Fibroblast of pulmonary artery (primary cell): ENCODE data around the gene YY1.
"Not testable (repeated sequence)": the region's sequence is repeated elsewhere in the genome, so short reads cannot be mapped to it uniquely, and the experiment has no call there.

Source experiments
- DNase-seq: peaks from one replicate; pipeline ENCODE4 v3.0.0-alpha.2; 2010; ENCODE audit warnings: low read depth
- H3K4me3 ChIP-seq: replicated peaks from 2 replicates; pipeline ENCODE4 v1.5.1; 2011; ENCODE audit warnings: low read depth, mild to moderate bottlenecking, control low read depth, low read length, moderate library complexity
- TF ChIP-seq, protein P1 (sequence below): IDR thresholded peaks from 2 replicates; pipeline ENCODE4 v1.5.1; 2011; ENCODE audit warnings: mild to moderate bottlenecking, control low read depth, low read length, inconsistent platforms; ENCODE audit errors: missing control alignments

Gene YY1

DNA sequence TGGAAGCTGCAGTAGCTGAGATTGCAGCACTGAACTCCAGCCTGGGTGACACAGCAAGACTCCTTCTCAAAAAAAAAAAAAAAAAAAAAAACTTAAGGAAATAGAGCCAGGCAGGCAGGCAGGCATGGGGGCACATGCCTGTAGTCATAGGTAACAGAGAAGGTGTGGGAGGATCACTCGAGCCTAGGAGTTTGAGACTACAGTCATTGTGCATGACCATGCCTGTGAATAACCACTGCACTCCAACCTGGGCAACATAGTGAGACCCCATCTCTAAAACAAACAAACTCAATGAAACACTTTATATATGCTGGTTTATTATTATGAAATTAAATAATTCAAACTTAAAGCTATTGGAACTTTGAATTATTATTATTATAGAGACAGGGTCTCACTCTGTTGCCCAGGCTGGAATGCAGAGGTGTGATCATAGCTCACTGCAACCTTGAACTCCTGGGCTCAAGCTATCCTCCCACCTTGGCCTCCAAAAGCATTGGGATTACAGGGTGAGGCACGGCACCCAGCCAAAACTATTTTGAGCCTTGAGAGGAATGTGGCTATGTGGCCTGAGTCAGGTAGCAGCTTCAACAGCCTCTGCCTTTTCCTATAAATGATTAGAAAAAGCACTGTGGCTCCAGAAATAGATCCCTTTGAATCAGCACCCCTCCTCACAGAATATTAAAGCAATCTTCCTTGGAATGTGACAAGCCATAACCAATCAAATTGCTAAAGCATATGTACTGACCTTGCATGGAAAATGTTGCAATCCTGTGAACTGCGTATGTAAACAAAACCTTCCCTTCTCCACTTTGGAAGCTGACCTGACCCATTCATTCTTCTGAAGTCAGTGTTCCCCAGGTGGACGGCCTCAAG lies 34.7 kb upstream of the YY1 start:
- TF ChIP-seq, protein P1, sequence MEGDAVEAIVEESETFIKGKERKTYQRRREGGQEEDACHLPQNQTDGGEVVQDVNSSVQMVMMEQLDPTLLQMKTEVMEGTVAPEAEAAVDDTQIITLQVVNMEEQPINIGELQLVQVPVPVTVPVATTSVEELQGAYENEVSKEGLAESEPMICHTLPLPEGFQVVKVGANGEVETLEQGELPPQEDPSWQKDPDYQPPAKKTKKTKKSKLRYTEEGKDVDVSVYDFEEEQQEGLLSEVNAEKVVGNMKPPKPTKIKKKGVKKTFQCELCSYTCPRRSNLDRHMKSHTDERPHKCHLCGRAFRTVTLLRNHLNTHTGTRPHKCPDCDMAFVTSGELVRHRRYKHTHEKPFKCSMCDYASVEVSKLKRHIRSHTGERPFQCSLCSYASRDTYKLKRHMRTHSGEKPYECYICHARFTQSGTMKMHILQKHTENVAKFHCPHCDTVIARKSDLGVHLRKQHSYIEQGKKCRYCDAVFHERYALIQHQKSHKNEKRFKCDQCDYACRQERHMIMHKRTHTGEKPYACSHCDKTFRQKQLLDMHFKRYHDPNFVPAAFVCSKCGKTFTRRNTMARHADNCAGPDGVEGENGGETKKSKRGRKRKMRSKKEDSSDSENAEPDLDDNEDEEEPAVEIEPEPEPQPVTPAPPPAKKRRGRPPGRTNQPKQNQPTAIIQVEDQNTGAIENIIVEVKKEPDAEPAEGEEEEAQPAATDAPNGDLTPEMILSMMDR: no peak
- peak; percentile 31 for DNase-seq
- H3K4me3 ChIP-seq: no peak overlapping the region

DNA sequence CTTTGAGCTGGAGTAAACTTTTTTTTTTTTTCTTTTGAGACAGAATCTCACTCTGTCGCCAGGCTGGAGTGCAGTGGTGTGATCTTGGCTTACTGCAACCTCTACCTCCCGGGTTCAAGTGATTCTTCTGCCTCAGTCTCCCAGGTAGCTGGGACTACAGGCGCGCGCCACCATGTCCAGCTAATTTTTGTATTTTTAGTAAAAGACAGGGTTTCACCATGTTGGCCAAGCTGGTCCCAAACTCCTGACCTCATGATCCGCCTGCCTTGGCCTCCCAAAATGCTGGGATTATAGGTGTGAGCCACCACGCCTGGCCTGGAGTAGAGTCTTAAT lies 34.1 kb upstream of the YY1 start:
- DNase-seq, H3K4me3 ChIP-seq: not testable (repeated sequence)

DNA sequence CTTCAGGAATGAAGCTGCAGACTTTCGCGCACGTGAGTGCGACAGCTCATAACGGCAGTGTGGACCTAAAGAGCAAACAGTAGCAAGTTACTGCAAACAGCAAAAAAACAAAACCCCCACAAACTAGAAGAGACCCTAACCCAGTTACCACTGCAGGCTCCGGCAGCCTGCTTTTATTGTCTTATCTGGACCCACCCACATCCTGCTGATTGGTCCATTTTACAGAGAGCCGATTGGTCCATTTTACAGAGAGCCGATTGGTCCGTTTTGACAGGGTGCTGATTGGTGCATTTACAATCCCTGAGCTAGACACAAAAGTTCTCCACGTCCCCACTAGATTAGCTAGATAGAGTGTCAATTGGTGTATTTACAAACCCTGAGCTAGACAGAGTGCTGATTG lies 31.4 kb upstream of the YY1 start:
- not testable (repeated sequence) for H3K4me3 ChIP-seq, DNase-seq

DNA sequence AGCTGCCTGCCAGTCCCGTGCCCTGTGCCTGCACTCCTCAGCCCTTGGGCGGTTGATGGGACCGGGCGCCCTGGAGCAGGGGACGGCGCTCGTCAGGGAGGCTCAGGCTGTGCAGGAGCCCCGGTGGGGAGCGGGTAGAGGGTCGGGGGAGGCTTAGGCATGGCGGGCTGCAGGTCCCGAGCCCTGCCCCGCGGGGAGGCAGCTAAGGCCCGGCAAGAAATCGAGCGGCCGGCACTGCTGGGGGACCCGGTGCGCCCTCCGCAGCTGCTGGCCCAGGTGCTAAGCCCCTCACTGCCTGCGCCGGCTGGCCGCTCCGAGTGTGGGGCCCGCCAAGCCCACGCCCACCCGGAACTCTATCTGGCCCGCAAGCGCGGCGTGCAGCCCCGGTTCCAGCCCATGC lies 30.8 kb upstream of the YY1 start:
- DNase-seq, H3K4me3 ChIP-seq: not testable (repeated sequence)

DNA sequence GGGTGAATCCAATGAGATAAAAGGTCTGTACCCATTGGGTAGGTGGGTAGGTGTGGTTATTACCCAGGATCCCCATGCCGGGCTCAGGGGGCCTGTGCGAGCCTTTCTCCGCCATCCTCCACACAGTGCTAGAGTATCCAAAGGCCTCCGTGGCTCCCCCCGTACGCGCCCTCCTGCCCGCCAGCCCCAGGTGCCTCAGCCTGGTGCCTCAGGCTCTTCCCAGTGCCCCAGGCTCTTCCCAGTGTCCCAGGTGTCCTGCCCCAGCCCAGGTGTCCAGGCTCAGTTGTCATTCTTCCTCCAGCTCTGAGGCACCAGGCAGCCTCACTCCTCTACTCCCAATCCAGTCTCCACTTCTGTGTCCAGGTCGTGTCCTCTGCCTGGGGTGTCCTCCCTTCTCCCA lies 27.6 kb upstream of the YY1 start:
- TF ChIP-seq, protein P1: no peak
- no peak overlapping the region for H3K4me3 ChIP-seq
- DNase-seq: no peak

DNA sequence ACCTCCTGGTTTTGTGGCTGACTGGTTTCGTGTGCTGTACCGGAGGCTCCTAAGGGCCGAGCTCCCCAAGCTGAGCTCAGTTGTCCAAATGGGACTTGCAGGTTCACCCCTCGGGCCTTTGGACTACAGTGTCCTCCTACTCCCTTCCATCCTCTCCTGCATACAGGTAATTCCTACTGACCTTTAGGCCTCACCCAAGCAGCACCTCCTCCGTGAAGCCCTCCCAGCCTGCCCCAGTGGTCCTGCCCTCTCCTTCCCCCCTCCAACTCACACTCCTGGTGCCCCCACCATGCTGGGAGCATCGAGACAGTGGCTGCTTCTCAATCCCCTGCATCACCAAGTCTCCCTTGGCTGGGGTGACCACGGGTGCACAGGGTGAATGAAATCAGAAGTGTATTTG lies 27.1 kb upstream of the YY1 start:
- TF ChIP-seq, protein P1: no peak
- DNase-seq: no peak
- no peak overlapping the region for H3K4me3 ChIP-seq

DNA sequence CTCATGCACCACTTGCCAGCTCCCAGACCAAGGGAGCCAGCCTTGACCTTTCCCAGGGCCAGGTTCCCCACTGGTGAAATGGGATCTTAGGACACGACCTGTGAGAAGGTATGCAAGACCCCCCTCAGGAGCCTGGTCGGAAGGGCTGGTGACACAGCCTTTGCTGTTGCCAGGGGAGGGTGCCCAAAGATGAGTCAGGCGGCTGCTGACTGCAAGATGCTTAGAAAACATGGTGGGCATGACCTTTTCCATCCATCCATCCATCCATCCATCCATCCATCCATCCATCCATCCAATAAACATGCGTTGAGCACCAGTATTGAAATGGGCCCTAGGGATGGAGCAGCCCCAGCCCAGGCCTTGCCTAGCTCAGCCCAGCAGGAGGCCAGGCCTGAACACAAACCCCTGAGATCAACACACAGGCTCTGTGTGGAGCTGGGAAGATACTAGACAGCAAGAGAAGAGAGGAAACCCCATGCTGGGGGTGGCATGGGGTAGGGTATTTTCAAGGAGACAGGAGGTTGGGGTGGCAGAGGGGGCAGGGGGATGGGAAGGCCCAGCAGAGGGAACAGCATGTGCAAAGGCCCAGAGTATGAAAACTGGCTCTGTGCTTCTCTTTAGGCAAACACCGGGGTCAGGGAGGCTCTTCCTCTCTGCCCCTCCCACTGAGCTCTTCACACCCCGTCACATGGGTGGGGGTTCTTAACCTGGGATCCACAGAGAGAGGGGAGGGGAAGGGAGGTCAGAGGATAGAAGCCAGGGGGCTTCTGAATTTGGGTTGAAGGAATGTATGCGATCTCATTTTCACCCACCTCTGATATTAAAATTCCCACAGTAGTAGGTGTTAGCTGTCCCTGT lies 26.2 kb upstream of the YY1 start:
- TF ChIP-seq, protein P1: no peak
- no peak overlapping the region for H3K4me3 ChIP-seq
- DNase-seq: no peak

DNA sequence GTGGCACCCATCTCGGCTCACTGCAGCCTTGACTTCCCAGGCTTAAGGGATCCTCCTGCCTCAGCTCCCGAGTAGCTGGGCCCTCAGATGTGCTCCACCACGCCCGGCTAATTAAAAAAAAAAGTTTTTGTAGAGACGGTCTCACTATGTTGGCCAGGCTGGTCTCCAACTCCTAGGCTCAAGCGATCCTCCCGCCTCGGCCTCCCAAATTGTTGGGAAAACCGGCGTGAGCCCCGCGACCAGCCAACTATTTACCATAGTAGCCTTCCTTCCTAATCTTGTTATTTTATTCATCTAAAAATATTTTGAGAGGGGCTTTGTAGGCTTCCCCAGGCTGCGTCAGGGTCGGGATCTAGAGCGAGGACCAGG lies 25.4 kb upstream of the YY1 start:
- DNase-seq: no peak

More for the DNA sequence above, 25.4 kb upstream of the YY1 start:
- TF ChIP-seq, protein P1: no peak
- peak overlapping the region; percentile 63 for H3K4me3 ChIP-seq
